Measurements from ENCODE around the gene PPP4R3B.
A peak's percentile ranks its signal among the peaks of the same experiment; 100 is the strongest.
"Not testable (repeated sequence)": the region's sequence is repeated elsewhere in the genome, so short reads cannot be mapped to it uniquely, and the experiment has no call there.

PPP4R3B gene

DNA sequence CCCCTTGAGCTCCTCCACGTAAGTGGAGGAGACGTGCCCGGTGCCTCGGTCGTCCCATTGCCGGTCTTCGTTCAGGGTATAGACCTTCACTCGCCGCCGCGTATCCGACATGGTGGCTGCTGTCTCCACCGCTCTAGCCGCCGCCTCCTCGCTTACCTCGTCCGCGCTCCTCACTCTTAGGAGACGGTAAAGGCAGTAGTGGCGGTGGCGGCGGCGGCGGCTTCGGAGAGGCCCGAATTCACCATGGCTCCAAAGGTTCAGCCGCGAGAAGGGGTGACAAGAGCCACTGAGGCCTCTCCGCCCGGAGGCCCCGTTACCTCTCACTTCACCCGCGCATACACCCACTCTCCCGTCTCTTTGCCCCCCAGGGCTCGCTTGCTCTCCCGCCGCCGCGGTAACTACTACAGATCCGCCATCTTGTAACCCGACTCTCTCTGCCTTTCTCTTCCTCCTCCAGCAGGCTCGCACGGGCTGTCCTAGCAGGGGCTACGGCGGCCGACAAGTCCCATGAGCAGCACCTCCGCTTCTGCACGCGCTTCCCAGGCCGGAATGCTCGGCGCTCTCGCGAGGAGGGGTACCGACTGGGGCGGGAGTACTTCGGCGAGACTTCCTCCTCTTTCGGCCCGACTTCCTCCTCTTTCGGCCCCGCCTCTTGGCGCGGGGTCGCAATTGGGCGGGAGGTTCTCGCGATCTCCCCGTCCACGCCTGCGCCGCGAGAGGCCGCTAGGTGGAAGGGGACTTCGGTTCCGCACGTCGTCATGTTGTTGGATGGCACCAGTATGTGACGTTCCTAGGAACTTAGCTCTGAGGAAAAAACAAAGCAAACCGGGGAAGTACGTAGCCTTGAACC is at the start of gene PPP4R3B:
Gene PPP4R3B (minus strand): TSS at position 448 of the 850 bp plus-strand sequence. CDS start 337 bp downstream, at position 111.
- DNase-seq (ENCODE audit: low read depth in 2 of 2): peak; percentile 97 to 99

- DNase-seq (ENCODE audit: low read depth in 2 of 2): no peak
These were observed 35.8 kb upstream of the PPP4R3B start for GRCh38 chr2:55653255-55653654.

- no peak for DNase-seq (ENCODE audit: low read depth in 2 of 2)
These were observed 31.8 kb upstream of the PPP4R3B start for GRCh38 chr2:55649211-55649610.

DNA sequence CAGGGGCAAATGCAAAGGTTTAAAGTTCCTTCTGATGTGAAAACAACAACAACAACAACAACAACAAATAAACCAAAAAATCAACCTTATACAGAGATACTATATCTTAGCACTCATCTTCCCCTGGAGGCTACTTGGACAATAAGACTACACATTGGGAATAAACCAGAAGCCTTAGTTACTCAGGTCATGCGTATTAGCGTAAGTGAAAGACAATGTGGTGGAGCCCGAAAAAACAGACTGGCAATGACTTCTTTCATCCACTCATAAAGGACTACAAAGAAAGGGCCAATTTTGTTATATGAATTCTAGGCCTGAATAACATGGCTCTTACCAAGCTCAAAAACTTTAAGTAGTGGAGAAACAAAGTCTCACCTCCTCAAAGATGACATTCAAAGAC is 19.4 kb upstream of the PPP4R3B start:
- no peak for DNase-seq (ENCODE audit: low read depth in 2 of 2)

GRCh38 chr2:55628931-55629330 is 11.5 kb upstream of the PPP4R3B start:
- DNase-seq (ENCODE audit: low read depth in 2 of 2): no peak

DNA sequence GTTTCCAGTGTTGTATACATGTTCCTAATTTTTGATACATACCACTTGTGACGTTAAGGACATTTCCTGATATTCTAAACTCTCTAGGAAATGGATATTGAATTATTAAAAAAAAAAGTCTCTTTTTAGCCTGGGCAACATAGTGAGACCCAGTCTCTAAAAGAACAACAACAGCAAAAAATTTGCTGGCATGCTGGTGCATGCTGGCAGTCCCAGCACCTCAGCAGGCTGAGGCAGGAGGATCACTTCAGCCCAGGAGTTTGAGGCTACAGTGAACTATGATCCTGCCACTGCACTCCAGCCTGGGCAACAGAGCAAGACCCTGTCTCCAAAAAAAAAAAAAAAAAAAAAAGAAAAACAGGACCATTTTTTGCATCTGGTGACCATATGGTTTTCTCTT is 10.5 kb upstream of the PPP4R3B start:
- DNase-seq (ENCODE audit: low read depth in 2 of 2): no peak

- DNase-seq (ENCODE audit: low read depth in 2 of 2): no peak
These were observed 4.4 kb upstream of the PPP4R3B start for GRCh38 chr2:55621802-55622201.

GRCh38 chr2:55620123-55620779 is 2.8 kb upstream of the PPP4R3B start:
- DNase-seq (ENCODE audit: low read depth in 2 of 2): no peak

DNA sequence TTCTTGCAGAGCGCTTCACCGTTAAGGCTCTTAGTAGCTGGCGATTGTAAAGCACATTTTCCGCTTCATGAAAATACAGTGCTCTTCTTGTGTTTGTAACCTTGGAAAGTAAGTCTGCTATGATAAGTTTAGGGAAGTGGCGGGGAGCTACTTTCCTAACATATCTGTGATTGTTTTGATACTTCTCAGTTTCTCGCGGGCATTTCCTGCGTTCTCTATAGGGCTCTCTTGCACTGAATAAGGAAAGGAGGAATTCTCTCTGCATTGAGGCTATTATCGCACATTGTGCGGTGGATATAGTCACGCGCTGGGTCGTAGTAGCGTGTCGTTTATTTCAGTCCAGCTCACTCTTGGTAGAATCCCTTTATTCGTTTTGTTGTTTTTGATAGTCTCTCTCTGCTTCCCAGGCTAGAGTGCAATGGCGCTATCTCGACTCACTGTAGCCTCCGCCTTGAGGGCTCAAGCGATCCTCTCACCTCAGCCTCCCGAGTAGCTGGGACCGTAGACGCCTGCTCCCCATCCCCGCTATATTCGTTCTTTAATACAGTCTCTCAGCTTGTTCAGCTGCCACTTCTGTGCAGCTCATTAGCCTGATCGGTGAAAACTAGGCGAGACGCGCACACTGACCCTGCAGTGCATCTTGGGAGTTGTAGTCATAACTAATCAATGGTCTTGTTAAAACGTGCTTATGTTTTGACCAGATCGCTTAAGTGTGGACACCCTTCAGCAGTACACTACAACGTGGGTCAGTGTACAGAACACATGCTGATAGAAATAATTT is 1.0 kb upstream of the PPP4R3B start:
- peak; percentile 21 to 23 for DNase-seq (ENCODE audit: low read depth in 2 of 2)

- DNase-seq (ENCODE audit: low read depth in 2 of 2): no peak
These were observed 528 bp upstream of the PPP4R3B start for GRCh38 chr2:55618025-55618274.

- DNase-seq (ENCODE audit: low read depth in 2 of 2): no peak
These were observed 759 bp downstream of the PPP4R3B start for GRCh38 chr2:55616551-55617174.

DNA sequence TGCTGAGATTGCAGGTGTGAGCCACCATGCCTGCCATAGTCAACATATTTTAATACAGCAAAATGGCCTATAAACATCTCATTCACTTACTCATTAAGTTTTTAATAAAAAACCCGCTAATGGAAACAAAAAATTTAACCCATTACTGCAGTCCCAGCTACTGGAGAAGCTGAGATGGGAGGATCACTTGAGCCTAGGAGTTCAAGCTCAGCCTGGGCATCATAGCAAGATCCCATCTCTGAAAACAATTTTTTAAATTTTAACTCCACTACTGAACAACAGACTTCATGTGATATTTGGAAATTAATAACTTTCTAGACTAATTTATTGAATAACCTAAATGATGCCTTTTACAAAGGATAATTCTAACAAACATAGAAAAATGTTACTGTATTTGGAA is 5.4 kb downstream of the PPP4R3B start:
- no peak for DNase-seq (ENCODE audit: low read depth in 2 of 2)

DNA sequence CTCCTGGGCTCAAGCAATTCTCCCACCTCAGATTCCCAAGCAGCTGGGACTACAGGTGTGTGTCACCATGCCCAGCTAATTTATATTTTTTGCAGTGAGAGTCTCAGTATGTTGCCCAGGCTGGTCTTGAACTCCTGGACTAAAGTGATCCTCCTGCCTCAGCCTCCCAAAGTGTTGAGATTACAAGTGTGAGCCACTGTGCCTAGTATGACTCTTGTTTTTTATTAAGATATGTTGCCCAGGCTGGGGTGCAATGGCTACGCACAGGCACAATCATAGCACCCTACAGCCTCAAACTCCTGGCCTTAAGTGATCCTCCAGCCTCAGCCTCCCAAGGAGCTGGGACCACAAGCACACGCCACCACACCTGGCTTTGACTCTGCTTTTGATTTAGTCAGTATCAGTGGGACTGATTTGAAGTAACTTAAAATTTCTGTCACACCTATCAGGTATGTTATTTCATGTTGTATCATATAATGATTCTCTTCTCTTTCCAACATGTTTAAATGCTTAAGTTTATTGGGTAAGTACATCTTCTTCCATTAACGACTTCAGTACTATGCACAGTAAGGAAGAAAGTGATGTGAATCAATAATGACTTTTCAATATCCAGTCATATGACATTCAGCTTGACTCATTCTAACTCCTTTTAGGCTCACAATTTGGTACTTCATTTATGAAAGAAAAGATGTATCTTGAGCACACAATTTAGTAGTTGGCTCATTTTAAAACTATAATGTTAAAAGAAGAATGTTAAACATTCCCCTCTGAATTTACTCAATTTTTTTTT is 6.3 kb downstream of the PPP4R3B start:
- DNase-seq (ENCODE audit: low read depth in 2 of 2): no peak

- DNase-seq (ENCODE audit: low read depth in 2 of 2): no peak
These were observed 7.4 kb downstream of the PPP4R3B start for GRCh38 chr2:55609938-55610578.

GRCh38 chr2:55609193-55609794 is 8.1 kb downstream of the PPP4R3B start:
- no peak for DNase-seq (ENCODE audit: low read depth in 2 of 2)

DNA sequence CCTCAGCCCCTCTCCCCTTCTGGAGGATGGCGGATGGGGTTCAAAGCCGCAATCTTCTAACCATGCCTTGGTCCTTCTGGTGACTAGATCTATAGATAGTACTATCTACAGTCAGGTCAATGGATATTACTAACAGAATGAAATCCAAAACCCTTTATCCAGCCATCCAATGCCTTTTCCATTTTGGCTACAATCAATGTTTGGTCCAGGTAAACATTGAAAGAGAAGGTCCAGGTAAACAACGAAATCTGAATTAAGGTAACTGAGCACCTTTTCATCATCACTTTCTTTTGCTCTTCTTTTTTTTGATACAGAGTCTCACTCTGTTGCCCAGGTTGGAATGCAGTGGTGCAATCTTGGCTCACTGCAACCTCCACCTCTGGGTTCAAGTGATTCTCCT is 9.7 kb downstream of the PPP4R3B start:
- DNase-seq (ENCODE audit: low read depth in 2 of 2): no peak

DNA sequence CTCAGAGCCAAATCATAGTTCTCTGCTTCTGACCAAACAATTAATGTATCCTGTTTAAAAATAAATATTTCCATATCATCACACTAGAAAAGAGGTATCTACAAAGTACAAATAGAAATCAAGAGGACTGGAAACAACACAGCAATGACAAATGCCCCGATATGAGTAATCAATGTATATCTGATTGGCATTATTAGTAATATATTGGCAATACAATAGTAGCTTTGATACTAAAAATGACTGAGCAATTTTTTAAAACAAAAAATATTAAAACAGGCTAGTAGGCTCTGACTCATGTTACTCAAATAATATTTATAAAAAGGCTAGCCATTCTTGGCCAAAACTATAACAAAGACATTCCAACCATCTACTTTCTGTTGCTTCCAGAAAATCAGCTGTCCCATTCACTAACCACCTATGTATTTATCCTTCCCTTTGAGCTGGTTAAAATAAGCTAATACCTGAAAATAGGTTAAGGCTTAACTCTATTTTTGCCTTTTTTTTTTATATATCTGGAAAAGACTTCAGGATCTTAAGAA is 13.3 kb downstream of the PPP4R3B start:
- no peak for DNase-seq (ENCODE audit: low read depth in 2 of 2)

GRCh38 chr2:55601849-55602248 is 15.6 kb downstream of the PPP4R3B start:
- DNase-seq (ENCODE audit: low read depth in 2 of 2): no peak

GRCh38 chr2:55598056-55598795 is 19.2 kb downstream of the PPP4R3B start:
- DNase-seq (ENCODE audit: low read depth in 2 of 2): no peak

GRCh38 chr2:55596795-55597194 is 20.6 kb downstream of the PPP4R3B start:
- not testable (repeated sequence) for DNase-seq (ENCODE audit: low read depth in 2 of 2)

All from stimulated activated CD8-positive, alpha-beta memory T cell treated with anti-CD3 and anti-CD28 coated beads, Interleukin-15, amount 100 ng/mL, for 48 hours (primary cell).